Uterus (tissue), 2 donors: ENCODE data around the gene ARHGEF7.

ENCODE experiments used
- CTCF ChIP-seq, 4 experiments: fragments of 200-600 bp in 2 of 4; fragments of 450-650 bp in 2 of 4; sonication (generic) in 2 of 4; IDR thresholded peaks; one replicate each; pipeline ENCODE4 v1.5.1; 2016 to 2019; ENCODE audit warnings: antibody characterized with exemption in 4 of 4, mild to moderate bottlenecking in 2 of 4, moderate library complexity in 1 of 4
- POLR2A ChIP-seq, 2 donors: fragments of 450-650 bp; IDR thresholded peaks; one replicate each; pipeline ENCODE4 v1.6.1; 2016; ENCODE audit warnings: antibody characterized with exemption in 2 of 2, mild to moderate bottlenecking in 1 of 2, moderate library complexity in 1 of 2

- no peak for TF ChIP-seq CTCF (IDR thresholded peaks at IDR 0.05)
- no peak for TF ChIP-seq POLR2A (IDR thresholded peaks at IDR 0.05)
These were observed 28.9 kb downstream of the ARHGEF7 start for GRCh38 chr13:111143865-111144540.
